NCI-H526 treated with DMSO at 0.1 percent for 48 hours (cell line): ENCODE data around the gene RFLNA.
"Not testable (repeated sequence)": the region's sequence is repeated elsewhere in the genome, so short reads cannot be mapped to it uniquely, and the experiment has no call there.

Experiments used
- DNase-seq: peaks from one replicate; lab custom pipeline; 2025; lab: John Stamatoyannopoulos, UW

Gene RFLNA

DNA sequence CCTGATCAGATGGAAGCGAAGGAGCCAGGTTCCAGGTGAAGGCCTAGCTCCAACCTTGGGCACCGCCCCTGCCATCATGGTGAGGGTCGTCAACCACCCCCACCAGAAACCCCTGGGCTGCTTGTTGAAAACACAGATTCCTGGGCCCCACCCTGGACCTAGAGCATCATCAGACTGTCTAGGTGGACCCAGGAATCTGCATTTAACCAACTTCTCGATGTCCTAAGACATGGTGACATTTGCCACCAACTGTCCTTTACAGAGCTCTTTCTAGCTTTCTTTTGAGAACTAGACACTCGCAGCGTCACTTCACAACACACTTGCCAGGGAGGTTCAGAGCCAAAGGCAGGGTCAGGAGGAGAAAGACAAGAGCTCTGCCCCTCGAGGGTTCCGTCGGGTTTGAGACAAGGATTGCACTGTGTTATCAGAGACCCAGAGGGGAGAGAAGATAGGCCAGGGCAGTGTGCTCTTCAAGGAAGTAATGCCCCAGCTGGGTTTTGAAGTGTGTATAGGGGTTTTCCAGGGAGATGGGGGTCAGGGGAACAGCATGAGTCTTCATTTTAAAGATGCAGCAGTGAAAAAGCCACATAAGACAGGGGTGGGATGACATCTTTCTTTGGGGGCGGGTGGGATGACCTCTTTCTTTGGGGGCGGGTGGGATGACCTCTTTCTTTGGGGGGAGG is 24.6 kb downstream of the RFLNA start:
- no peak for DNase-seq

- DNase-seq, result no peak
These were observed 26.2 kb downstream of the RFLNA start for GRCh38 chr12:124321040-124321481.

- no peak for DNase-seq
These were observed 26.8 kb downstream of the RFLNA start for GRCh38 chr12:124321556-124322270.

GRCh38 chr12:124322271-124322998 is 27.5 kb downstream of the RFLNA start:
- no peak for DNase-seq

- not testable (repeated sequence) for DNase-seq
These were observed 28.1 kb downstream of the RFLNA start for GRCh38 chr12:124322999-124323328.

- DNase-seq, result no peak
These were observed 29.1 kb downstream of the RFLNA start for GRCh38 chr12:124323771-124324530.

DNA sequence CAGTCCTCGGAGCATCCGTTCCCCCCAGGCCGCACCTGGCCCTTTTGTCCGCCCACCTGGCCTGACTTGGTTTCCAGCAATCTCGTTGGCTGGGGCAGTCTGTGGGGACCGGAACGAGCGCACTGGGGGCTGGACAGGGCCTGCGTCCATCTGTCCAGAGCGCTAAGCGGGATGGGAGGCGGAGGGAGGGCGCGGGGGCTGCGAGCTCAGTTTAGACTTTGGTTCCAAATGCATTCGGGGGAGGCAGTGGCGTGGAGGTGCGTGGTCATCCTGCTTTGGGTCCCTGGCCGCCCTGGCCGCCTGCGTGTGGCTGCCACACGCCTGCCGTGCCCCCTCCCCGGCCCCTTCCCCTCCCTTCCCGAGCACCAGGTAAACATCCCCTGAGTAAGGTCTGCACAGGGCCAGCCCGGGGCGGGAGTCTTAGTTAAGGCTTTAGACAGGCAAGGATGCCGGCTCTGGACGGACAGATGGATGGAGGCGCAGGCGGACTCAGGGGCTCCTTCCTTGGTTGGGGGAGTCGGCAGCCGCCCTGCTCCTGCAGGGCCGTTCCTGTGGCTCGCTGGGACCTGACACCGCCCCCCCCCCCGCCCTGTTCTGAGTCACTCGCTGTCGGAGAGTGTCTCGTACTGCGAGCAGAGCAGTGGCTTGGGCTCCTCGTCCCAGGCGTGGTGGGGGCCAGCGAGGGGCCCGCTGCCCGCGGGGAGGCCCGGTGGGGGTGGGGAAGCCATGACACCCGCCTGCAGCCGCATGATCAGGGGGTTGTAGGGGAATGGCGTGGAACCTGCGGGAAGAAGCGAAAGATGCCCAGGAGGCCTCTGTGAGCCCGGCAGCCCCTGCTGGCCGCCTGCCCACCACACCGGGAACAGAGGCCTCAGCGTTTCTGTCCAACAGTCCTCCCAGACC is 30.2 kb downstream of the RFLNA start:
- DNase-seq, result no peak

GRCh38 chr12:124326104-124326503 is 31.2 kb downstream of the RFLNA start:
- DNase-seq, result no peak

DNA sequence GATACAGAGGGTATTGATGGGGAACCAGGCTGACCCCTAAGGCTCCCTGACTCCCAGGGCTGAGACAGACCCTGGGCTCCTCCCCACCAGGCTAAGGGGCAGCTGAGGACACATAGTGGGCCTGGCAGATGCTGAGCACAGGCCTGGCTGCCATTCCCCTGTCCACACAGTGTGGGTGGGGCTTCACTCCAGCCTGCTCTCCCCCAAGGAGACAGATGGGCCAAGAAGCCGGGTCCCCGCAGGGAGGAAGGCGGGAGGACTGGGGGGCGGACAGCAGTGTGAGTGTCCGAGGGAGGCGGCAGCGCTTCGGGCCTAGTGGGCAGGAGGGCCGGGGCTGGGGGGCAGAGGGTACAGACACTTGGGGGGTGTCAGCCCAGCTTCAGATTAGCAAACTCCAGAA is 32.0 kb downstream of the RFLNA start:
- no peak for DNase-seq

DNA sequence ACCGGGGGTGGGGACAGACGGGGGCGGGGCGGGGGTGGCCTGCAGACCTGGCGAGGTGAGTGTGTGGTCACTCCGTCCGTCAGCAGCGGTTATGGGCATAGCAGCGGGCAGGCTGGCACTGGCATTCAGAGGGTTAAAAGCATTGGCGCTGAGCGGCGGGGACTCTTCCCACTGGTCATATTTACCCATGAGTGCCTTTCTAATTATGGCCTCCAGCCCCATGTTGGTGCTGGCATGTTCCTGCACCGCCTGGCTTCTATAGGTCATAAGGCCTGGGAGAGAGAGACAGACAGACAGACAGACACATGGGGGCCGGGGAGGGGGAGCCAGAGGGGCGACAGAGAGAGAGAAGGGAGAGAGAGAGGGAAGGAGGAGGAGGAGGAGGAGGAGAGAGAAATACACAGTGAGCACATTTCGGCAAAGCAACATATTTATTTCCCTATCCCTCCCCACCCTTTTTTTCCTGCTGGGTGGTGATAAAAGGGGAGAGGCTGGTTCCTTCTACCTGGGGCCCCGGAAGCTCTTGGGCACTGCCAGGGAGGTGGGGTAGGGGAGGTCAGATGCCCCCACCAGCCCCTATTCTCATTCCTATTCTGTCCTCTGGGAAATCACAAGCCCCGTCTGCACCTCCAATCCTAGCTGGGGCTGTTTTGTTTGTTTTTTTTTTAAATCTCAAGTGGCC is 32.6 kb downstream of the RFLNA start:
- no peak for DNase-seq

DNA sequence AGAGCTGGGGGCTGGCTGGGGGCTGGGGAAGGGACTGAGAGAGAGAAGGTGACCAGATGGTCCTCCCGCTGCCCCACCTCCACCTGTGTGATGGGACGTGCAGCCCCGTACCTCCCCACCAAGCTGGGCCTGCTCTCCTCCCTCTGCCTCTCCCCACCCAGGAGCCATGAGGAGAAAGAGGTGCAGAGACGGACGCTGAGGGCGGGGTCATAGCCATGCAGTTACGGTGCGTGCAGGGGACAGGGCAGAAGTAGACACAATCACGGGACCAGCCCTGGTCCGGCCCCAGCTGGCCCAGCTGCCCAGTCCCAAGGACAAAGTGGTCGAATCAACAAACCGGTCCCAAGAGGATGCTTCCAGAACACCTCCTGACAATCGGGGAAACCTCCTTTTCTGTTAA is 33.2 kb downstream of the RFLNA start:
- DNase-seq, result no peak

- DNase-seq, result no peak
These were observed 33.7 kb downstream of the RFLNA start for GRCh38 chr12:124328636-124329035.

GRCh38 chr12:124332058-124332672 is 37.3 kb downstream of the RFLNA start:
- no peak for DNase-seq

DNA sequence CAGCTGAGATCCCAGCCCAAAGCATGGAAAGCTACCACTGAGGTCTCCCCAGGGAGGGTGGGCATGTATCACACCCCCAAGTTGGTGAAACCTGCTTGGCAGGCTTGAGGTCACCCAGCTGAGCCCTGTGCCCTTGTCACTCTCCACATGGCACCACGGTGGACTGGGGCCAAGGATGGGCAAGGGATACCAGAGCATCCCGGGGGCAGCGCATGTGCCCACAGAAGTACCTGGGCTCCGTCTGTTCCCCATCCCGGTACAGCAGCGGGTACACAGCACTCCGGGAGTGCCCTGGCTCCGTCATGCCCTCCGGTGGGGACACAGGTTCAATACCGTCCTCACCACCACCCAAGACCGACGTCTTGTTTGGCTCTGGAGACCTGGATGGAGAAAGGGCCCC is 38.0 kb downstream of the RFLNA start:
- DNase-seq, result no peak

DNA sequence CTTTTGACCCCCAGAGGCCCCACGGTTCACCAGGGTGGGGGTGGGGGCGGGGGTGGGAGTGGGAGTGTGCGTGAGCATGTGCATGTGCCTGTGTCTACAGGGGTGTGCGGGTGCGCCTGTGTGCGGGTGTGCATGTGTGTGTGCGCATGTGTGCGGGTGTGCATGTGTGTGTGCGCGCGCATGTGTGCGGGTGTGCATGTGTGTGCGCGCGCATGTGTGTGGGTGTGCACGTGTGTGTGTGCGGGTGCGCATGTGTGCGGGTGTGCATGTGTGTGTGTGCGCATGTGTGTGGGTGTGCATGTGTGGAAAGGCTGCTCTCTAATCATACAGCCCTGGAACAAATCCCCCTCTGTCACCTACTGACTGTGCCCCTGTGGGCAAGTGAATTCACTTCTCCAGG is 38.8 kb downstream of the RFLNA start:
- DNase-seq, result no peak

GRCh38 chr12:124334266-124334665 is 39.4 kb downstream of the RFLNA start:
- DNase-seq, result no peak

DNA sequence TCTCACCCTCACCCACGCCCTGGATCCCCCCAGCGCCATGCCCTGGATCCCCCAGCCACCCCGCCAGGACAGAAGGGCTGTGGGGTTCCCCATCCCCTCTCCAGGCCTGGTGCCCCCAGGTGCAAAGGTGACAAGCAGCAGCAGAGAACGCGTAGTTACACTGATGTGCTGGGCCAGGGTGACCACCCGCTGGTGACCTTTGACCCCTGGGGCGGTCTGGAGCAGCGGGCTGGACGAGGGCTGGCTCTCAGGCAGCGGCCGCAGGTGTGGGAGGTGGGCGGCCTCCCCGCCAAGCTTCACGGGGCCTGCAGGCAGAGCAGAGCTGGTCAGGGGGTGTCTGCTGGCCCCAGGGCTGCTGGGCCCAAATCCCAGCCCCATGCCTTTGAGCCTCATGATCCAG is 40.1 kb downstream of the RFLNA start:
- DNase-seq, result no peak

DNA sequence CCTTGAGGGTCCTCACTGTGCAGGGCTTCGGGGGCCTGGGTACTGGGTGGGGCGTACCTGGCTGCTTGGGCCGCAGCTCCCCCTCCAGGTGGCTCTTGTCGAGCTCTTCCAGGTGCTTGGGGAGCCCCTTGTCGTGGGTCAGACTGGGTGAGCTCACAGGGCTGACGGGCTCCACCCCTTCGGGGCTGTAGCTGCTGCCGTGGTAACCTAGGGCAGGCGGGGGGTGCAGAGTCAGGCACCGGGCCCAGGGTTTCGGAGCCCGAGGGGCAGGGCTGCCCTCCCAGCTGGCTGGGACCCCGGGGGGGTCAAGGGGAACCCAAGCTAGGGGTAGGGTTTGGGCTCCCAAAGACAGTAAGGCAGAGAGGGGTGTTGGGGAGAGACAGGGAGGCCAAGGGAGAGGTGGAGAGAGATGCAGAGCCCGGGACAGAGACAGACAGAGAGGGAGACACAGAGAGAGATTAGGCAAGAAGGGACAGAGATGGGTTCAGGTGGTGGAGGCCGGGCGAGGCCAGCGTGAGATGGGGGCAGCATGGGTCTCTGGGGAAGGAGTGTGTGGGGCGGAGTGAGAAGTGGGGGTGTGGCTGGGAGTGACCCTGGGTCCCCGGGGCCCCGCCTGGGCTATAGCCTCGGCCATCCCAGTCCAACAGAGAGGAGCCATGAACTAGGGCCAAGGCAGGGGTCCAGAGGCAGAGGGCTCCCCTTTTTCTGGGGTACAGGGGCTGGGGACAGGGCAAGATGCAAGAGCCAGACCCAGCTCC is 40.7 kb downstream of the RFLNA start:
- DNase-seq, result no peak

DNA sequence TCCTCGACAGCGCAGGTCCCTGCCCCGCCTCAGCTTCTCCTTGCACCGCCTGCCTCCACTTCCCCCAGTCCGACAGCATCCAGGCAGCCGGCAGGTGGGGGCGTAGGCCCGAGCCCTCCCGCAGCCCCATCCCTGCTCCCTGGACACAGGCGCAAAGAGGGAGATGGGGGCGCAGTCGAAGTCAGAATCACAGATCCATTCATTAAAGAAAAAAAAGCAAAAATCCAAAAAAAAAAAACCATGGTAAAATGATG is 41.2 kb downstream of the RFLNA start:
- DNase-seq, result no peak
